Thyroid gland (tissue), 4 donors: ENCODE data around the gene TUNAR. TPM values are rescaled to one million over a fixed set of nuclear protein-coding genes. Genes with fewer than 3 reads are reported as not detected.

Source experiments
- DNase-seq, 2 donors: peaks; one replicate each; pipeline ENCODE4 v3.0.0-alpha.2; 2019
- H3K27ac ChIP-seq, 3 donors: fragments of 200-600 bp; sonication (generic); 1 replicate in 2 of 3; 2 replicates in 1 of 3; pipeline ENCODE4 v1.5.1; 2016 to 2019; ENCODE audit warnings: mild to moderate bottlenecking in 1 of 3, moderate library complexity in 1 of 3
- H3K27me3 ChIP-seq: fragments of 200-600 bp; sonication (generic); one replicate; pipeline ENCODE4 v1.5.1; 2019
- H3K36me3 ChIP-seq, 2 donors: fragments of 200-600 bp; sonication (generic); one replicate each; pipeline ENCODE4 v1.5.1; 2016 to 2019
- H3K4me1 ChIP-seq, 2 donors: fragments of 200-600 bp; sonication (generic); one replicate each; pipeline ENCODE4 v1.5.1; 2017 to 2019
- H3K4me3 ChIP-seq, 3 donors: fragments of 200-600 bp; sonication (generic); replicated peaks in 1 of 3; 1 replicate in 2 of 3; 2 replicates in 1 of 3; pipeline ENCODE4 v1.5.1; 2016; ENCODE audit warnings: mild to moderate bottlenecking in 1 of 3
- H3K9me3 ChIP-seq: fragments of 200-600 bp; sonication (generic); one replicate; pipeline ENCODE4 v1.5.1; 2017
- CTCF ChIP-seq, 6 experiments: fragments of 200-600 bp in 3 of 6; fragments of 450-650 bp in 3 of 6; sonication (generic) in 3 of 6; IDR thresholded peaks; one replicate each; pipeline ENCODE4 v1.5.1; 2016 to 2019; ENCODE audit warnings: antibody characterized with exemption in 6 of 6, mild to moderate bottlenecking in 2 of 6, inconsistent platforms in 1 of 6, moderate library complexity in 1 of 6
- POLR2A ChIP-seq, 2 donors: fragments of 450-650 bp; IDR thresholded peaks; one replicate each; pipeline ENCODE4 v1.6.1; 2017; ENCODE audit warnings: antibody characterized with exemption in 2 of 2, mild to moderate bottlenecking in 2 of 2, moderate library complexity in 1 of 2
- WGBS, 2 donors: methylation state at CpG; one replicate each; pipeline ENCODE4 v1.1.5; 2017; 5-methylcytosine and 5-hydroxymethylcytosine counted together
- intact Hi-C: fragments of 100-400 bp; cut with DNase I; formaldehyde crosslinking; loops from one replicate; pipeline ENCODE4 v1.15.1; 2023
- total RNA-seq, 4 donors: library from RNA; depleted of rRNA; stranded (reverse); fragments of >200 nt; gene quantifications; one replicate each; pipeline ENCODE4 v1.2.3, GENCODE V29; 2016

Gene TUNAR
- total RNA-seq, 4 donors from 2014 or later: 0.44 TPM; not detected in 3

DNA sequence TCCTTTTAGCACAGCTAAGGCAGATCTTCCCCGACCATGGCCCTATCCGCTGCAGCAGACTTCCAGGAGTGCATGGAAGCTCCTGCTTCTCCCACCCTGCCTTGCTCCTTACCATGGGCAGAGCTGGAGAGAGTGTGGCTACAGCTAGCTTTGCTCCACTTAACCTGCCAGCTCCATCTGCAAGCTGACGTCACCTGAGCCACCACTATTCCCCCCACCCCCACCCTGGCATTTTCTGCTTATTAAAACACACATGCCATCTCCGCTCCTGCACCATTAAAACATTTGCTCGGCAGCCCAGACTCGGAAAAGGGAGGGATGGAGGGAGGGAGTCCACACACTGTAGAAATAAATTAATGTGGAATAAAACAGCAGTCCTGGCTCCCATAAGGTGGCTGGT, 67.8 kb downstream of the TUNAR start:
- no peak for TF ChIP-seq CTCF (IDR thresholded peaks at IDR 0.05)
- no peak for TF ChIP-seq POLR2A (IDR thresholded peaks at IDR 0.05)
- H3K27ac ChIP-seq: no peak overlapping the region
- no peak for DNase-seq
- H3K27me3 ChIP-seq: no peaks in the 10 kb centered on the region
- H3K9me3 ChIP-seq: no peaks in the 10 kb centered on the region
- no peak overlapping the region for H3K4me3 ChIP-seq
- no peaks in the 10 kb centered on the region for H3K36me3 ChIP-seq
- WGBS, 2 donors: 54 to 63% methylated on average over 5 of the region's 6 CpGs
- H3K4me1 ChIP-seq: no peaks in the 10 kb centered on the region
- intact Hi-C loops: no loop called here

GRCh38 chr14:95946867-95947266, 70.2 kb downstream of the TUNAR start:
- Histone ChIP-seq H3K4me1 (no peaks in the 10 kb centered on the region), H3K36me3 (no peaks in the 10 kb centered on the region), H3K9me3 (no peaks in the 10 kb centered on the region), H3K4me3 (no peak overlapping the region), H3K27me3 (no peaks in the 10 kb centered on the region), H3K27ac (no peak overlapping the region)
- DNase-seq: no peak
- no peak for TF ChIP-seq CTCF (IDR thresholded peaks at IDR 0.05)
- no peak for TF ChIP-seq POLR2A (IDR thresholded peaks at IDR 0.05)
- intact Hi-C loops: no loop called here
- WGBS, 2 donors: 50 to 60% methylated on average over 1 of the region's 1 CpG

DNA sequence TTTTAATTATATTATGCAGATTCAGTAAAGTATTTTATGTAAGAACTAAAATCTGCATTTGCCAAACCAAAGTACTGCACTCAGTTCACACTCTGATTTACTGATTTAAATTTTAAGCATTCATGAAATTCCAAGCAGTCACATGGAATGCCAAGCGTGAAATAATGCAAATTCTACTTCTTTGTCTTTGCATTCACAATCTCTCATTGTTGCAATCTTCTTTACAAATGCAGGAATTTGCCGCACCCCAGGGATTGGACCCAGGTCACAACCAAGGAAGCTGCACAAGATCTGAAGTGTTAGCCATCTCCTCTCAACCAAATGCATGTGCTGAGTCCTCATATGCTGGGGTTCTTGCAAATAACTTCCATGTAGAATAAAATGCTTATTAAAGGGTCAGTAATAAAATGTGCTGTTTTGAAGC, 71.9 kb downstream of the TUNAR start:
- Histone ChIP-seq H3K4me3 (no peak overlapping the region), H3K9me3 (no peaks in the 10 kb centered on the region), H3K4me1 (no peaks in the 10 kb centered on the region), H3K36me3 (no peaks in the 10 kb centered on the region), H3K27ac (no peak overlapping the region), H3K27me3 (no peaks in the 10 kb centered on the region)
- intact Hi-C loops: no loop called here
- DNase-seq: no peak
- TF ChIP-seq CTCF (IDR thresholded peaks at IDR 0.05) (no peak), POLR2A (IDR thresholded peaks at IDR 0.05) (no peak)
- 5 to 6% methylated on average over 2 of the region's 2 CpGs for WGBS, 2 donors

DNA sequence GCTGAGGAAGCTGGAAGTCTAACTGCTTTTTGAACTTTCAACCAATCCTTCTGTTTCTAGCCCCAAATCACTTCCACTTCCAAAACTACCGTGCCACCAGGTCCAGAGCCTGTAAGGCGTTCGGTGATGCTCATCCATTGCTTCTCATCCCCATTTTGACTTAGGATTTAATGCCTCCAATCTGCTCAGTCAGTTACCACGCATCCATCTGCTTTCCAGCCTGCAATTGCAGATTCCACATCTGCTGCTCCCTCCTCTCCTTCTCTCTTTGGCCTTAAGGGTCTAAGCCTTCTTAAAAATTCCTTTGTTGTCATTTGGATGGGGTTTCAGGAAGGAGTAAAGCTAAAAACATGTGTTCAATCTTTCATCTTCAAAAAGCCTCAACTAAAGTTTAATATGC, 74.7 kb downstream of the TUNAR start:
- no peak for TF ChIP-seq CTCF (IDR thresholded peaks at IDR 0.05)
- no peak for TF ChIP-seq POLR2A (IDR thresholded peaks at IDR 0.05)
- Histone ChIP-seq H3K36me3 (no peaks in the 10 kb centered on the region), H3K9me3 (no peaks in the 10 kb centered on the region), H3K27ac (no peak overlapping the region), H3K4me3 (no peak overlapping the region), H3K27me3 (no peaks in the 10 kb centered on the region), H3K4me1 (no peaks in the 10 kb centered on the region)
- DNase-seq: no peak
- intact Hi-C loops: no loop called here
- WGBS, 2 donors: 76 to 82% methylated on average over 4 of the region's 4 CpGs

GRCh38 chr14:95953111-95953724, 76.6 kb downstream of the TUNAR start:
- Histone ChIP-seq H3K27ac (no peak overlapping the region), H3K9me3 (no peaks in the 10 kb centered on the region), H3K4me3 (no peak overlapping the region), H3K4me1 (no peaks in the 10 kb centered on the region), H3K36me3 (no peaks in the 10 kb centered on the region), H3K27me3 (no peaks in the 10 kb centered on the region)
- WGBS, 2 donors: 38 to 49% methylated on average over 6 to 8 of the region's 8 CpGs
- TF ChIP-seq POLR2A (IDR thresholded peaks at IDR 0.05): no peak
- no peak for TF ChIP-seq CTCF (IDR thresholded peaks at IDR 0.05)
- DNase-seq: no peak
- intact Hi-C loops: no loop called here
